Superior temporal gyrus (tissue), 1 donor: ENCODE measurements around the gene CDC42EP3.
A peak's percentile ranks its signal among the peaks of the same experiment; 100 is the strongest.

ENCODE experiments used
- DNase-seq: peaks from one replicate; pipeline ENCODE4 v3.0.0-alpha.2; 2016; ENCODE audit errors: extremely low spot score

Gene CDC42EP3

GRCh38 chr2:37683921-37684780 is 12.7 kb upstream of the CDC42EP3 start:
- no peak for DNase-seq

- no peak for DNase-seq
Measured at GRCh38 chr2:37683241-37683640, 11.8 kb upstream of the CDC42EP3 start.

GRCh38 chr2:37682473-37682872 is 11.0 kb upstream of the CDC42EP3 start:
- no peak for DNase-seq

- no peak for DNase-seq
Measured at GRCh38 chr2:37681587-37681986, 10.1 kb upstream of the CDC42EP3 start.

GRCh38 chr2:37679072-37679695 is 7.7 kb upstream of the CDC42EP3 start:
- DNase-seq = no peak

GRCh38 chr2:37676274-37676673 is 4.8 kb upstream of the CDC42EP3 start:
- no peak for DNase-seq

GRCh38 chr2:37674946-37675345 is 3.5 kb upstream of the CDC42EP3 start:
- DNase-seq = no peak

GRCh38 chr2:37672870-37673184 is 1.4 kb upstream of the CDC42EP3 start:
- DNase-seq = no peak

GRCh38 chr2:37672104-37672869 is 845 bp upstream of the CDC42EP3 start:
- no peak for DNase-seq

- DNase-seq = no peak
Measured at GRCh38 chr2:37671816-37672103, 318 bp upstream of the CDC42EP3 start.

GRCh38 chr2:37670378-37671008 is 949 bp downstream of the CDC42EP3 start:
- peak; percentile 13 for DNase-seq

GRCh38 chr2:37669446-37669845 is 2.0 kb downstream of the CDC42EP3 start:
- DNase-seq = no peak

- no peak for DNase-seq
Measured at GRCh38 chr2:37667704-37668103, 3.7 kb downstream of the CDC42EP3 start.

GRCh38 chr2:37666772-37667171 is 4.7 kb downstream of the CDC42EP3 start:
- DNase-seq = no peak

GRCh38 chr2:37665604-37666362 is 5.7 kb downstream of the CDC42EP3 start:
- DNase-seq = no peak

GRCh38 chr2:37665043-37665442 is 6.4 kb downstream of the CDC42EP3 start:
- no peak for DNase-seq

- DNase-seq = no peak
Measured at GRCh38 chr2:37664231-37664643, 7.2 kb downstream of the CDC42EP3 start.

- no peak for DNase-seq
Measured at GRCh38 chr2:37663390-37663789, 8.1 kb downstream of the CDC42EP3 start.

GRCh38 chr2:37659723-37660122 is 11.7 kb downstream of the CDC42EP3 start:
- no peak for DNase-seq

GRCh38 chr2:37658682-37659081 is 12.8 kb downstream of the CDC42EP3 start:
- no peak for DNase-seq

- no peak for DNase-seq
Measured at GRCh38 chr2:37657471-37657870, 14.0 kb downstream of the CDC42EP3 start.
